SK-N-SH (cell line): Measurements from ENCODE around the gene NDEL1.

Source experiments
- EP300 ChIP-seq, 2 experiments: IDR thresholded peaks; 2 replicates each; pipeline versions ENCODE4 v1.4.0 to v1.6.1; 2012; ENCODE audit warnings: borderline replicate concordance in 1 of 2, low read depth in 1 of 2, low read length in 1 of 2
- MAX ChIP-seq: IDR thresholded peaks from 2 replicates; pipeline ENCODE4 v1.4.0; 2012; ENCODE audit warnings: low read depth
- NFIC ChIP-seq: IDR thresholded peaks from 2 replicates; pipeline ENCODE4 v1.4.0; 2012; ENCODE audit warnings: borderline replicate concordance
- POLR2AphosphoS5 ChIP-seq: IDR thresholded peaks from 2 replicates; pipeline ENCODE4 v1.6.1; 2012; ENCODE audit warnings: low read depth, low read length
- RAD21 ChIP-seq: IDR thresholded peaks from 2 replicates; pipeline ENCODE4 v1.6.1; 2012; ENCODE audit warnings: mild to moderate bottlenecking, low read length
- RFX5 ChIP-seq: IDR thresholded peaks from 2 replicates; pipeline ENCODE4 v1.6.1; 2012; ENCODE audit warnings: mild to moderate bottlenecking, improper control_type of control experiment, low read length
- USF1 ChIP-seq: IDR thresholded peaks from 2 replicates; pipeline ENCODE4 v1.4.0; 2012; ENCODE audit warnings: low read depth, borderline replicate concordance
- USF2 ChIP-seq: fragments of 150-350 bp; IDR thresholded peaks from 2 replicates; pipeline ENCODE4 v1.6.1; 2017; ENCODE audit warnings: antibody characterized with exemption, low read length, low read depth, borderline replicate concordance
- TF ChIP-seq, protein P1 (sequence below): fragments of 200-600 bp; sonication (generic); IDR thresholded peaks from 2 replicates; pipeline ENCODE4 v1.6.1; 2017; ENCODE audit warnings: antibody characterized with exemption, mild to moderate bottlenecking, moderate library complexity
- TF ChIP-seq, protein P2 (sequence below): IDR thresholded peaks from 2 replicates; pipeline ENCODE4 v1.6.1; 2012; ENCODE audit warnings: mild to moderate bottlenecking, low read depth, low read length, moderate library complexity

DNA sequence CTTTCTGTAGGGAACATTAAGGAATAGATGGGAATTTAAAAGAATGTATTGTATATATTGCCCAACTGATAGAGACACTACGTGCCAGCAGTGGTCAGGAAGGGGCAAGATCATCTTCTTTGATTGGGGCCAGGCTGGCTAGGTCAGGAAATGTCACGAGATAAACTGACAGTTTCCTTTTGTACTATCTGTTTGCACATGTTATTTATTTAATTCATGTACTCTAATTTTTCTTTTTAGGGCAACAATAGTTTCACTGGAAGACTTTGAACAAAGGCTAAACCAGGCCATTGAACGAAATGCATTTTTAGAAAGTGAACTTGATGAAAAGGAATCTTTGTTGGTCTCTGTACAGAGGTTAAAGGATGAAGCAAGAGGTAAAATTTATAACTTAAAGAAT is 12.6 kb downstream of the NDEL1 start:
- TF ChIP-seq, protein P1, sequence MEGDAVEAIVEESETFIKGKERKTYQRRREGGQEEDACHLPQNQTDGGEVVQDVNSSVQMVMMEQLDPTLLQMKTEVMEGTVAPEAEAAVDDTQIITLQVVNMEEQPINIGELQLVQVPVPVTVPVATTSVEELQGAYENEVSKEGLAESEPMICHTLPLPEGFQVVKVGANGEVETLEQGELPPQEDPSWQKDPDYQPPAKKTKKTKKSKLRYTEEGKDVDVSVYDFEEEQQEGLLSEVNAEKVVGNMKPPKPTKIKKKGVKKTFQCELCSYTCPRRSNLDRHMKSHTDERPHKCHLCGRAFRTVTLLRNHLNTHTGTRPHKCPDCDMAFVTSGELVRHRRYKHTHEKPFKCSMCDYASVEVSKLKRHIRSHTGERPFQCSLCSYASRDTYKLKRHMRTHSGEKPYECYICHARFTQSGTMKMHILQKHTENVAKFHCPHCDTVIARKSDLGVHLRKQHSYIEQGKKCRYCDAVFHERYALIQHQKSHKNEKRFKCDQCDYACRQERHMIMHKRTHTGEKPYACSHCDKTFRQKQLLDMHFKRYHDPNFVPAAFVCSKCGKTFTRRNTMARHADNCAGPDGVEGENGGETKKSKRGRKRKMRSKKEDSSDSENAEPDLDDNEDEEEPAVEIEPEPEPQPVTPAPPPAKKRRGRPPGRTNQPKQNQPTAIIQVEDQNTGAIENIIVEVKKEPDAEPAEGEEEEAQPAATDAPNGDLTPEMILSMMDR: no peak
- TF ChIP-seq, protein P2, sequence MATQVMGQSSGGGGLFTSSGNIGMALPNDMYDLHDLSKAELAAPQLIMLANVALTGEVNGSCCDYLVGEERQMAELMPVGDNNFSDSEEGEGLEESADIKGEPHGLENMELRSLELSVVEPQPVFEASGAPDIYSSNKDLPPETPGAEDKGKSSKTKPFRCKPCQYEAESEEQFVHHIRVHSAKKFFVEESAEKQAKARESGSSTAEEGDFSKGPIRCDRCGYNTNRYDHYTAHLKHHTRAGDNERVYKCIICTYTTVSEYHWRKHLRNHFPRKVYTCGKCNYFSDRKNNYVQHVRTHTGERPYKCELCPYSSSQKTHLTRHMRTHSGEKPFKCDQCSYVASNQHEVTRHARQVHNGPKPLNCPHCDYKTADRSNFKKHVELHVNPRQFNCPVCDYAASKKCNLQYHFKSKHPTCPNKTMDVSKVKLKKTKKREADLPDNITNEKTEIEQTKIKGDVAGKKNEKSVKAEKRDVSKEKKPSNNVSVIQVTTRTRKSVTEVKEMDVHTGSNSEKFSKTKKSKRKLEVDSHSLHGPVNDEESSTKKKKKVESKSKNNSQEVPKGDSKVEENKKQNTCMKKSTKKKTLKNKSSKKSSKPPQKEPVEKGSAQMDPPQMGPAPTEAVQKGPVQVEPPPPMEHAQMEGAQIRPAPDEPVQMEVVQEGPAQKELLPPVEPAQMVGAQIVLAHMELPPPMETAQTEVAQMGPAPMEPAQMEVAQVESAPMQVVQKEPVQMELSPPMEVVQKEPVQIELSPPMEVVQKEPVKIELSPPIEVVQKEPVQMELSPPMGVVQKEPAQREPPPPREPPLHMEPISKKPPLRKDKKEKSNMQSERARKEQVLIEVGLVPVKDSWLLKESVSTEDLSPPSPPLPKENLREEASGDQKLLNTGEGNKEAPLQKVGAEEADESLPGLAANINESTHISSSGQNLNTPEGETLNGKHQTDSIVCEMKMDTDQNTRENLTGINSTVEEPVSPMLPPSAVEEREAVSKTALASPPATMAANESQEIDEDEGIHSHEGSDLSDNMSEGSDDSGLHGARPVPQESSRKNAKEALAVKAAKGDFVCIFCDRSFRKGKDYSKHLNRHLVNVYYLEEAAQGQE: no peak
- TF ChIP-seq EP300 (IDR thresholded peaks at IDR 0.05; ENCODE audit: borderline replicate concordance in 1 of 2, low read depth in 1 of 2, low read length in 1 of 2) (no peak), MAX (no peak), USF1 (no peak), NFIC (no peak), POLR2AphosphoS5 (no peak), RAD21 (no peak), RFX5 (no peak), USF2 (no peak)
